ENCODE measurements around the gene MROH8. TPM values are rescaled to one million over a fixed set of nuclear protein-coding genes. Genes with fewer than 3 reads are reported as not detected.

The MROH8 gene
- polyA plus RNA-seq, 2 of the 4 experiments (the other 2 are of a cell fraction) = 1.3 to 3.3 TPM

GRCh38 chr20:37095599-37096414, 83.5 kb downstream of the MROH8 start, which contains the start of gene RBL1 (continued):
- TF ChIP-seq BCL3 (IDR thresholded peaks at IDR 0.05) (peak; percentile 54; the same call in 2 of the 3 replicates), E2F6 (IDR thresholded peaks at IDR 0.05; ENCODE audit: borderline replicate concordance, low read depth) (peak; percentile 96), MYC (IDR thresholded peaks at IDR 0.05; ENCODE audit: borderline replicate concordance, low read length) (peak; percentile 12; the same call in 1 of the 2 replicates), KDM5A (IDR thresholded peaks at IDR 0.05) (peak; percentile 44; the same call in 1 of the 2 replicates), FOSB (CRISPR knock-in tag; IDR thresholded peaks at IDR 0.05) (no peak), FOSL2 (IDR thresholded peaks at IDR 0.05) (no peak), FOSL2 (CRISPR knock-in tag; IDR thresholded peaks at IDR 0.05) (peak; percentile 70), TFCP2L1 (CRISPR knock-in tag; IDR thresholded peaks at IDR 0.05) (0 out of 2 replicates have a peak, but pooled peaks have one; percentile 12), POLR2A (IDR thresholded peaks at IDR 0.05; ENCODE audit: low read length) (peak; percentile 38; the same call in 1 of the 2 replicates), RFX5 (IDR thresholded peaks at IDR 0.05) (peak; percentile 21; the same call in 1 of the 2 replicates), TP53 (CRISPR knock-in tag; IDR thresholded peaks at IDR 0.05) (peak; percentile 48; the same call in 1 of the 2 replicates), HDAC2 (IDR thresholded peaks at IDR 0.05) (0 out of 2 replicates have a peak, but pooled peaks have one; percentile 20), CHD2 (IDR thresholded peaks at IDR 0.05; ENCODE audit: low read length, partially characterized antibody) (peak; percentile 76), ESRRA (IDR thresholded peaks at IDR 0.05; ENCODE audit: borderline replicate concordance, low read length) (no peak), HES2 (IDR thresholded peaks at IDR 0.05) (no peak), PBX3 (IDR thresholded peaks at IDR 0.05) (peak; percentile 95), ZNF302 (CRISPR knock-in tag; IDR thresholded peaks at IDR 0.05) (0 out of 2 replicates have a peak, but pooled peaks have one; percentile 33), EHF (CRISPR knock-in tag; IDR thresholded peaks at IDR 0.05) (peak; percentile 85), MAX (IDR thresholded peaks at IDR 0.05) (peak; percentile 96), ATOH8 (CRISPR knock-in tag; IDR thresholded peaks at IDR 0.05; ENCODE audit: low read depth) (peak; percentile 77), HOXB13 (CRISPR knock-in tag; IDR thresholded peaks at IDR 0.05; ENCODE audit: low read depth) (peak; percentile 86), HMGXB4 (CRISPR knock-in tag; IDR thresholded peaks at IDR 0.05; ENCODE audit: borderline replicate concordance) (peak; percentile 94), ZFP36 (IDR thresholded peaks at IDR 0.05; ENCODE audit: borderline replicate concordance, partially characterized antibody) (no peak), HOXA7 (CRISPR knock-in tag; IDR thresholded peaks at IDR 0.05) (0 out of 2 replicates have a peak, but pooled peaks have one; percentile 29)
